Erythroblast (primary cell): ENCODE data around the gene CCNB1.
"Not testable (repeated sequence)": the region's sequence is repeated elsewhere in the genome, so short reads cannot be mapped to it uniquely, and the experiment has no call there.

Source experiments
- DNase-seq, 2 experiments: peaks; one replicate each; lab custom pipeline; 2025; lab: John Stamatoyannopoulos, UW
- GATA1 ChIP-seq: IDR thresholded peaks from 2 replicates; pipeline ENCODE4 v1.6.1; 2011; ENCODE audit warnings: low read depth, mild to moderate bottlenecking, control low read depth, low read length, moderate library complexity
- POLR2A ChIP-seq: IDR thresholded peaks from 2 replicates; pipeline ENCODE4 v1.6.1; 2011; ENCODE audit warnings: mild to moderate bottlenecking, low read length

The CCNB1 gene

DNA sequence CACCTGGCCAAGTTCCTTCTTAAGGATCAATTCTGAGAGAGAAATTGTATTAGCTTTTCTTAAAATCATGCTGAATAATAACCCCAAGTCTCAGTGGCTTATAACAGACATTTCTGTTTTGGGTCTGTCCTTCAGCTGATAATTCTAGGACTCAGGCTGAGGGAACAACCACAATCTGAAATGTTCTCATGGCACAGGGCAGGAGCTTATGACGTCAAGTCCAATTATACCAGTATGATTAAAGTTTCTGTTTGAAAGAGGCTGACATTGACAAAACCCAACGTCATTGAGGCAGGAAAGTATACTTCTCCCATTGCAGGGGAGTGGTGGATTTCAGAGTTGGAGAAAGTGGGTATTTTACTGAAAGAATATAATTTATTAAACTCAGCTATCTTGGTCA, 44.2 kb downstream of the CCNB1 start:
- DNase-seq = no peak
- no peak for TF ChIP-seq GATA1
- no peak for TF ChIP-seq POLR2A

DNA sequence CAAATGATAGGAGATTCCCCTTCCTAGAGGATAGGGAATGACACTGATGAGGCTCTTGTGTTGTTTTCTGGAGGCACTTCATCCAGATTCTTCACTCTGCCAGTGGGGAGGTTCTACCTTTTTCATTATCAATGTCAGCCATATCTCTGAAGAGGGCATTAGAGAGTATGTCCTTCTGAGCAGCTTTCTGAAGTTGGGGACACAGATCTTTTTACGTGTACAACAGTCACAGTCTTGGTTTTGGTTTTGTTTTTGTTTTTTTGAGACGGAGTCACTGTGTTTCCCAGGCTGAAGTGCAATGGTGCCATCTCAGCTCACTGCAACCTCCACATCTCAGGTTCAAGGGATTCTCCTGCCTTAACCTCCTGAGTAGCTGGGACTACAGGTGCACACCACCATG, 45.1 kb downstream of the CCNB1 start:
- no peak for TF ChIP-seq GATA1
- no peak for TF ChIP-seq POLR2A
- no peak for DNase-seq

DNA sequence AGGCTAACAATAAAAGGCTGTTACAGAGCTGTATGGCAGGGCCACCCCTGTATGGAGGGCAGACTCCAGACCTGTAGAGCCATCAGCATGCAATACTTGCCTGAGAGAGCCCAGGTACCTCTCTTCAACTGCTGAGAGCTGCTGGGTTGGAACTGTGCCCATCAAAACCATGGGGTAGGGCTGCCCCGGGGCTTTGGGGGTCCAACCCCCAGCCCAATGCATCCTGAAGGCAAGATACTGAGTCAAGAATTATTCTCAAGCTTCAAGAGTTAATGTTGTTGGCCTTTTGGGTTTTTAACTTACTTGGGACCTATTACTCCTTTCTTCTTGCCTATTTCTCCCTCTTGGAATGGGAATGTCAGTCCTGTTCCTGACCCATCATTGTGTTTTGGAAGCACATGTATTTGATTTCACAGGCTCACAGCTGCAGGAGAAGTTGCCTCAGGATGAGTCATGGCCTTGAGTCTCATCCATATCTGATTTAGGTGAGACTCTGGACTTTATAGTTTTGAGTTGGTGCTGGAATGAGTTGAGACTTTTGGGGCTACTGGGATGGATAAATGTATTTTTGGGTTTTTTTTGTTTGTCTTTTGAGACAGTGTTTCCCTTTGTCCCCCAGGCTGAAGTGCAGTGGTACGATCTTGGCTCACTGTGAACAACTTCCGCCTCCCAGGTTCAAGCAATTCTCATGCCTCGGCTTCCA, 46.7 kb downstream of the CCNB1 start:
- DNase-seq = peak; percentile 35 to 79

DNA sequence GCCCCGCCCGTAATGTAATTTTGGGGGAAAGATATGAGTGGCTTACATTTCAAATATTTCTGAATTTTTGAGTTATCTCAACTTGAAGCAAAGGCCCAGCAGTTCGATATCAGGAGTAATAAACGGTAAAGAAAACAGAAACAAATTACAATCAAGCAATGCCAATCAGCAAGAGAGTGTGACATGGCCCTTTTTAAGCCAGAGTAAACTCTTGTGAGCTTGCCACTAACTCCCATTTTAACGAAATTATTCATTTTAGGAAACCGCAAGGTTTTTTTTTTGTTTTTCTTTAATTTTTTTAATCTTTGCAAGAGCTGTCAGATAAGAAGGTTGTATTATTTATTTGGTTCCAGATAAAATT, 50.2 kb downstream of the CCNB1 start:
- TF ChIP-seq POLR2A (no peak), GATA1 (no peak)
- DNase-seq = peak in 1 of 2 experiments; percentile 51

More for the DNA sequence above, 46.7 kb downstream of the CCNB1 start:
- TF ChIP-seq GATA1 (no peak), POLR2A (no peak)

DNA sequence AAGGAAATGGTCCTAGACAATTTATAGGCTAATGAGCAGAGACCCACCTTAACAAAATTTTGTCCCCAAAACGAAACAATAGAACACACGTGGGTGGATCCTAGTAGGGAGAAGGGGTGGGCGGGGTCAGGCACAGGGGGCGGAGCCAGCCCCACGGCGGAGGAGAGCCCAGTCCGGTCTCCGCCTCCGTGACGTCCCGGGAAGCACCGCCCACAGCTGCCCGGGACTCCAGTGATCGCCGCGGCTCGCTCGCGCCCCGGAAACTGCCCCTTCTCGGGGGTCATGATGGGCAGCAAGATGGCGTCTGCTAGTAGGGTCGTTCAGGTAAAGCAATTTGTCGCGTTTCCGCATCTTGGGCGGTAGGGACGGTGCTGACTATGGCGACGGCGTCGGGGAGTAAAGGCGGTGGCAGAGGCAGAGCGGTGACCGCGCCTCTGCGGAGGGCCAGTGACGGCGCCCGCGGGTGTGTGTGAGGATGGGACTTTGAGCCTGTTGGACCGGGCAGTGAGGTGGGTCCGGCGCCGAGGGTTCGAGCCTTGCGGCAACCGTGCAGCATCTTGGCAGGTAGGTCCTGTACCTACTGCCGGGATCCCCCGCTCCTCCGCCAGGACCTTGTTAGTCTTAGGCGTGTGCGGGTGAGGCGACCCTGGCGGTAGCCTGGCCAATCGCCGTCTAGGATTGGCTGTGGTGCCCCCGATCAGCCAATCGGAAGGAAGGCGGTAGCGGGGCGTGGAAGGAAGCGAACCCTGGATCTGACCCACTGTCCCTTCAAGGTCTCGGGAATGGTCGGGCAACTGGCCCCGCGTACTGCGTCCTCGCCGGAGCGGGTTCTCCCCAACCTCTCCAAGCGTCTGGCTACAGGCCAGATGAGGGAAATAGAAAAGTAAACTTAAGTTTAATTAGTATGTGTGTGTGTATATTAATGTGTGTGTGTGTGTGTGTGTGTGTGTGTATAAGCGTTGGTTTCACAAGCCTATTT, 50.9 kb downstream of the CCNB1 start:
- peak; percentile 94 to 95 for DNase-seq
- no peak for TF ChIP-seq GATA1
- peak; percentile 93 for TF ChIP-seq POLR2A

DNA sequence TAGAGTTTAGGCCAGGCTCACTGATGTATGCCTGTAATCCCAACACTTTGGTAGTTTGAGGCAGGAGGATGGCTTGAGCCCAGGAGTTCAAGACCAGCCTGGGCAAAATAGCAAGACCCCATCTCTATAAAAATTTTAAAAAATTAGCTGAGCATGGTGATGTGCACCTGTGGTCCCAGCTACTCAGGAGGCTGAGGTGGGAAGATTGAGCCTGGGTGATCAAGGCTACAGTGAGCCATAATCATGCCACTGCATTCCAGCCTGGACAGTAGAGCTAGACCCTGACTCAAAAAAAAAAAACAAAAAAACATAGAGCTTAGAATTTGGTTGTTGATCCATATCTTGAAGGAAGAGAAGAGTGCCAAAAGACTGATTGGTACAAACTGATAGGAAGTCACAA, 53.0 kb downstream of the CCNB1 start:
- DNase-seq = no peak
- TF ChIP-seq POLR2A = no peak
- TF ChIP-seq GATA1 = no peak

DNA sequence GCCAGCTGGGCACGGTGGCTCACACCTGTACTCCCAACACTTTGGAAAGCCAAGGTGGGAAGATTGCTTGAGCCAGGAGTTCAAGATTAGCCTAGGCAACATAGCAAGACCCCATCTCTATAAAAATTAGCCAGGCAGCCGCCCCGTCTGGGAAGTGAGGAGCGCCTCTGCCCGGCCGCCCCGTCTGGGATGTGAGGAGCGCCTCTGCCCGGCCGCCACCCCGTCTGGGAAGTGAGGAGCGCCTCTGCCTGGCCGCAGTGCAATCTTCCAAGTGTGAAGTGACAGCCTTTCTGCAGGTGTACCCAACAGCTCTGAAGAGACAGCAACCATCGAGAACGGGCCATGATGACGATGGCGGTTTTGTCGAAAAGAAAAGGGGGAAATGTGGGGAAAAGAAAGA, 53.4 kb downstream of the CCNB1 start:
- DNase-seq = not testable (repeated sequence)

DNA sequence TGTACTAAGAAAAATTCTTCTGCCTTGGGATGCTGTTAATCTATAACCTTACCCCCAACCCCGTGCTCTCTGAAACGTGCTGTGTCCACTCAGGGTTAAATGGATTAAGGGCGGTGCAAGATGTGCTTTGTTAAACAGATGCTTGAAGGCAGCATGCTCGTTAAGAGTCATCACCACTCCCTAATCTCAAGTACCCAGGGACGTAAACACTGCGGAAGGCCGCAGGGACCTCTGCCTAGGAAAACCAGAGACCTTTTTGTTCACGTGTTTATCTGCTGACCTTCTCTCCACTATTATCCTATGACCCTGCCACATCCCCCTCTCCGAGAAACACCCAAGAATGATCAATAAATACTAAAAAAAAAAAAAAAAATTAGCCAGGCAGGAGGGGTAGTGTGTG, 53.9 kb downstream of the CCNB1 start:
- not testable (repeated sequence) for DNase-seq

DNA sequence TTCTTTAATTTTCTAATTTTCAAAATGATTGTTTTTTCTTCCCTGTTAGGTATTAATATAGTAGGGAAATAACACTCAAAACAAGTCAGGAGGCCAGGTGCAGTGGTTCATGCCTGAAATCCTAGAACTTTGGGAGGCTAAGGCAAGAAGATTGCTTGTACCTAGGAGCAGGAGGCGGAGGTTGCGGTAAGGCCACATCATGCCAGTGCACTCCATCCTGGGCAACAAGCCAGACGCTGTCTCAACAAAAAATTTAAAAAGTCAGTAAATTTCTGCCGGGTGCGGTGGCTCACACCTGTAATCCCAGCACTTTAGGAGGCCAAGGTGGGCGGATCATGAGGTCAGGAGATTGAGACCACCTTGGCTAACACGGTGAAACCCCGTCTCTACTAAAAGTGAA, 57.6 kb downstream of the CCNB1 start:
- TF ChIP-seq GATA1 (no peak), POLR2A (no peak)
- DNase-seq = no peak

DNA sequence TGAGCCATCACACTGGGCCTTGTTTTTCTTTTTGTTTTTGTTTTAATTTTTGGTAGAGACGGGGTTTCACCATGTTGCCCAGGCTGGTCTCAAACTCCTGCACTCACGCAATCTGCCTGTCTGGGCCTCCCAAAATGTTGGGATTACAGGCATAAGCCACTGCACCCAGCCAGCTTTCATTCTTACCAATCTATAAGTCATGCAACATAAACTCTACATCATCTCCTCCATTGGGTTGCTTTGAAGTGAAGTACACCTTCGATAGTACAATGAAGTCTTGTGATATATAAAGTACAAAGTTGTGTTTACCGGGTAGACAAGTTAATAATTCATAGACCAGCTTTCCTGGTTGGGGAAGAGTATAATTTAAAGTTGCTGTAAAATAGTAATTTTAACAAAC, 58.9 kb downstream of the CCNB1 start:
- TF ChIP-seq POLR2A (no peak), GATA1 (no peak)
- no peak for DNase-seq
